C4-2B (cell line): ENCODE results near the gene WFDC12.
"Not testable (repeated sequence)": the region's sequence is repeated elsewhere in the genome, so short reads cannot be mapped to it uniquely, and the experiment has no call there.

Source experiments
- H3K27ac ChIP-seq: fragments of 450-650 bp; 2 replicates; pipeline ENCODE4 v1.5.1; 2017
- CTCF ChIP-seq: fragments of 450-650 bp; conservative IDR thresholded peaks from 2 replicates; pipeline ENCODE4 v1.5.1; 2017; ENCODE audit warnings: mild to moderate bottlenecking
- ZFX ChIP-seq: fragments of 450-650 bp; IDR thresholded peaks from 2 replicates; pipeline ENCODE4 v1.6.1; 2017

WFDC12 gene

DNA sequence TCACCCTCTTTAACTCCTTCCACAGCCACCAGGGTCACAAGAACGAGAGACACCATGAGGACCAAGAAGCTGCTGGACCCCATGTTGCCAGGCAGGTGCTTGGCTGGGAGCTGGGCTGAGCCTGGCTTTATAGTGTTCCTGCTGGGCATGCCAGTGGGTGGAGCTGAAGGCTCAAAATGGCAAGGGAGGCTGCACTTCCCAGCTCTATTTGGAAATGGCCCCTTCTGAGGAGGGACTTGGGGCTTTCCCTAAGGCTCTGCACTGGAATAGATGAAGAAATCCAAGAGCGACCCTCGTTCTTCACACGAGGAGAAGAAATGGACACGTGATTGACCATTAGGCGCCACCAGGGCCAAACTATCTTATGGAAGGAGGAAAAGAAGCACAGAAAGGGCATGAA lies at the start of gene WFDC12:
Gene WFDC12 (minus strand): TSS at position 101 of the 400 bp plus-strand sequence. CDS start 18 bp downstream, at position 83.
- TF ChIP-seq ZFX (no peak), CTCF (no peak)
- no peak within 1 kb of the TSS for H3K27ac ChIP-seq

DNA sequence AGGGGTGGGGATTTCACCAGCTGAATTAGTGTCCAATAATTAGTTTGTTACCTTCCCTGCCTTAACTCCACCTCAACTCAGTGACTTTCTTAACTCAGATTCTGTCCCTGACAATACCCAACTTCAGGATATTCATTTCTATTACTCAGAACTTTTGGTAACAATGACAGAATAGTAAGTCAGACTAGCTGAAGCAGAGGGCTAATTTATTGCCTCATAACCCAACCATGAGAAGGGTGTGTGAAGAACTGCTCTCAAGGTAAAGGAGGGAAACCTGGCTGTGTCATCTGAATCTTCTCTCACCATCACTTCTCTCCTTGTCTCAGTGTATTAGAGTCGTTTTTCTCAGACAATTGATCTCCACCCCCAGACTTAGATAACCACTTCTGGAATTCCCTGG lies 49.3 kb upstream of the WFDC12 start:
- no peak for TF ChIP-seq CTCF
- no peak for TF ChIP-seq ZFX
- no peak overlapping the region for H3K27ac ChIP-seq

DNA sequence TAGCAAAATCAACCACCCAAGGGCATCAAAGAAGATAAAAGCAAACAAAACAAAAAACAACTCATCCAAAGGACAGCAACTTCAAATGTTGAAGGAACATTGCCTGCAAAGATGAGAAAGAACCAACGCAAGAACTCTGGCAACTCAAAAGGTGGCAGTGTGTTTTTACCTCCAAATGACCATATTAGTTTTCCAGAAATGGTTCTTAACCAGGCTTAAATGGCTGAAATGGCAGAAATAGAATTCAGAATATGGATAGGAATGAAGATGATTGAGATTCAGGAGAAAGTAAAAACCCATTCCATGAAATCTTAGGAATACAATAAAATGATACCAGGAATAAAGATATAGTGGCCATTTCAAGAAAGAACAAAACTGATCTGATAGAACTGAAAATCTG lies 40.6 kb upstream of the WFDC12 start:
- TF ChIP-seq ZFX (no peak), CTCF (no peak)
- H3K27ac ChIP-seq = no peak overlapping the region

GRCh38 chr20:45163083-45163803 lies 39.0 kb upstream of the WFDC12 start:
- H3K27ac ChIP-seq = no peak overlapping the region
- TF ChIP-seq CTCF (no peak), ZFX (no peak)

GRCh38 chr20:45157962-45158361 lies 33.7 kb upstream of the WFDC12 start:
- TF ChIP-seq CTCF (no peak), ZFX (no peak)
- no peak overlapping the region for H3K27ac ChIP-seq

DNA sequence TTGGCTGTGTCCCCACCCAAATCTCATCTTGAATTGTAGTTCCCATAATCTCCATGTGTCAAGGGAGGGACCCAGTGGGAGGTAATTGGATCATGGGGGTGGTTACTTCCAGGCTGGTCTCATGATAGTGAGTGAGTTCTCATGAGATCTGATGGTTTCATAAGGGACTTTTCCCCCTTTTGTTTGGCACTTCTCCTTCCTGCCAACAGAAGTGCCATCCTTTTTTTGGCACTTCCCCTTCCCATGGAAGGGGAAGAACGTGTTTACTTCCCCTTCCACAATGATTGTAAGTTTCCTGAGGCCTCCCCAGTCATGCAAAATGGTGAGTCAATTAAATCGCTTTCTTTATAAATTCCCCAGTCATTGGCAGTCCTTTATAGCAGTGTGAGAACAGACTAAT lies 32.4 kb upstream of the WFDC12 start:
- no peak for TF ChIP-seq ZFX
- no peak for TF ChIP-seq CTCF
- no peak overlapping the region for H3K27ac ChIP-seq

DNA sequence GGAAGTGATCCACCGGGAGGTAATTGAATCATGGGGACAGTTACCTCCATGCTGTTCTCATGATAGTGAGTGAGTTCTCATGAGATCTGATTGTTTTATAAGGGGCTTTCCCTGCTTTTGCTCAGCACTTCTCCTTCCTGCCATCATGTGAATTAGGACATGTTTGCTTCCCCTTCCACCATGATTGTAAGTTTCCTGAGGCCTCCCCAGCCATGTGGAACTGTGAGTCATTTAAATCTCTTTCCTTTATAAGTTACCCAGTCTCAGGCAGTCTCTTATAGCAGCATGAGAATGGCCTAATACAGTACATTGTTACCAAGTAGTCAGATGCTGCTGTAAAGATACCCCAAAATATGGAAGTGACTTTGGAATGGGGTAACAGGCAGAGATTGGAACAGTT lies 30.5 kb upstream of the WFDC12 start:
- H3K27ac ChIP-seq = not testable (repeated sequence)

DNA sequence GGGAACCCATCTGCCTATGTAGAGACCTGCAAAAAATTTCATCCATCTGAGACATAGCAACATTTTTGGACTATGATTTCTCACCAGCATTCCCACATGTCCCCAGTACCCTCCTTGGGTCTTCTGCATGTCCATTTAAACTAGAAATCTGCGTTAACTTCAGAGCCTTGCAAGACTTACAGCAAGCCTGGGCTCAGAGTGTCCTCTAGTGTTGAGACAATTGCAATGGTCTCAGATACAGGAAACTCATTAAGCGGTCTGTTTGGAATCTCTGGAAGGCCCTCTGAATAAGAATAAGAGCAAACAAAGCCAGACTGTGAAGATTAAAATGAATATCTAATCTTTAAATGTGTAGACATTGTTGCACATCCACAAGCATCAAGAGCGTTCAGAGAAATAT lies 29.9 kb upstream of the WFDC12 start:
- TF ChIP-seq ZFX (no peak), CTCF (no peak; the same call in 1 of the 2 replicates)
- peak overlapping the region; percentile 38 for H3K27ac ChIP-seq
